HG03097 (cell line): ENCODE results near the gene SNRK.
"Not testable (repeated sequence)": the region's sequence is repeated elsewhere in the genome, so short reads cannot be mapped to it uniquely, and the experiment has no call there.

Source experiments
- ATAC-seq: cut with Tn5 transposase; IDR thresholded peaks from one replicate; pipeline ENCODE4 v1.9.1; 2021; ENCODE audit not compliant: unreplicated experiment, low FRiP score

SNRK gene

DNA sequence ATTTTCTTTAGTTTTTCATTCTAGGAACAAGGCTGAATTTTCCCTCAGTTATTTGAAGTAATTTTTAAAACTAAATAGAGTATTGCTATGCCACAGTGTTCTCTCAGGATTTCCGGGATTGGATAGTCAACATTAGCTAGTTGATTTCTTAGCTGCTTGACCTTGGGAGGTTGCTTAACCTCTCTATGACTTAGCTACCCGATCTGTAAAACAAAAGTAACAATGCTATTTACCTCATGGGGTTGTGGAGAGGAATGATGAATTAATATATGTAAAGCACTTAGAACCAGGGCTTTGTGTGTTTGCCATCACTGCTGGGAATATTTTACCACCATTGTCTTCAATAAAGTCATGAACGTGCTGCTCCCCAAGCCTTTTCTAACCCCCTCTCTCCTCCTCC, 57.5 kb downstream of the SNRK start:
- no peak for ATAC-seq

DNA sequence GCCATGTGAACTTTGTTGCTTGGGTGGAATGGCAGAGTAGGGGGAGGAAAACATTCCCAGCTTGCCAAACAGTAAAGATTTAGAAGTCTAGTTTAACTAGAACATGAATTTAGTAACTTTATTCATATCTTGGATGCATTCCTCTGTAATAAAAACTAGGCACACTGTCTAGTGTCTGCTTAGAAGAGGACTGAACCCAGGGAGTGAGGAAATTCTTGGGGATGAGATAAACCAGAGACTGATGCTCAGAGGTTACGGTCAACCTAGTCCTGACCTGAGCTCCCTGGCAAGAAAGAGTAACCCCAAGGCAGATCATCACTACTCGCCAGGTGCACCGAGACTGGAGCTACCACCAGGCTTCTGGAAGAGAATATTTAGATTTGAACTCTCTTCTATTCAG, 58.2 kb downstream of the SNRK start:
- no peak for ATAC-seq

DNA sequence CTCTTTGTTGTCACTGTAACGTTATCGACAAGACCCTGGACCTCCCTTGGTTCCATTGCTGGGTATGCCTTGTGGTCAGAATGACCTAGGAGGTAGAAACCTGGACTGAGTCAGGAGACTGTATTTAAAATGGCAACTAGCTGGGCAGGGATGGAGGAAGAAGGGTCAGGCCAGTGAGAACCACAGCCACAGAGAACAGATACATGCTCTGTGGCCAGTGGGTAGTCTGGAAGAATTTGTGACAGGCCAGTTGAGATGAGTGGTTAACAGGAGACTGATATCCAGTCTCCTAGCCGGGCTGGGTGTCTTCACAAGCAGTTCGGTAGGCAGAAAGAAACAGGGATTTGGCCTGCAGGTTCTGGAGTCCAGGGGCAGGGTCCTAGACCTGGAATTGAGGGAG, 58.9 kb downstream of the SNRK start:
- ATAC-seq, result no peak

DNA sequence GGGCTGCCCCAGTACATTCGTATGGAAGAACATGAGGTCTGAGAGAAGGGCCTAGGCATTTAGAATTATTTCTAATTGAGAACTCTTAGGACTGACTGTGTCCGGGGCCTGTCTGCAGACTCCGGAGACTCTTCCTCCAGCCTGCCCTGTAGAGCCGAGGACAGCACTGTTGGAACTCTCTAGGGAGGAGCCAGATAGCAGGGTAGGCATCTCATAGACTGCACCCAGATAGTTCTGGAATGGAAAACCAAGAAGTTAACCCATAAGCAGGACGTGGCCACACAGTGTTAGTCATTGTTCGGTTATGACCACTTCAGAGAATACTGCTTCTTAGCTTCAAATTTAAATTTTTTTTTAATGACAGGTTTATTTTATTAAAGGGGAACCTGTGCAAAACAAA, 59.5 kb downstream of the SNRK start:
- no peak for ATAC-seq

DNA sequence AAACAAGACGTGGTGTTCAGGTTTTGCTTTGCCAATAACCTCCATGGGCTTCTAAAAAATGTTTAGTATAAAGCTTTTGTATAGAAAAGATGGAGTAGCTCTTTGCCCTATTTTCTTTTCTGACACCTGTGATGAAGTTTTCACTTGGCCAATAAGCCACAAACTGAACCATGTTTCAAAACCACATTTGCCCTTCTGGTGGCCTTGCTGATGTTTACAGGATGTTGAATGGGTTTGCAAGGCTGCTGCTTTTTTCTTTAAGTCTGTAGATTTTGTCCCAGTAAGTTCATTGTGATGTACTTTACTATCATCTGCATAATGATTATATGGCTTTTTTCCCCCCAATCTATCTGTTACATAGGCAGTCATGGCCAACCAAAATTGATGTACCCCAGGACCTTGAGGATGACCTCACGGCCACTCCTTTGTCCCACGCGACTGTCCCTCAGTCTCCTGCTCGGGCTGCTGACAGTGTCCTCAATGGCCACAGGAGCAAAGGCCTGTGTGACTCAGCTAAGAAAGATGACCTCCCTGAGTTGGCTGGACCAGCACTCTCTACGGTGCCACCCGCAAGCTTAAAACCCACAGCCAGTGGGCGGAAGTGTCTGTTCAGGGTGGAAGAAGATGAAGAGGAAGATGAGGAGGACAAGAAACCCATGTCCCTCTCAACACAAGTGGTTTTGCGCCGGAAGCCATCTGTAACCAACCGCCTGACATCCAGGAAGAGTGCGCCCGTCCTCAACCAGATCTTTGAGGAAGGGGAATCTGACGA, 60.8 kb downstream of the SNRK start:
- no peak for ATAC-seq

DNA sequence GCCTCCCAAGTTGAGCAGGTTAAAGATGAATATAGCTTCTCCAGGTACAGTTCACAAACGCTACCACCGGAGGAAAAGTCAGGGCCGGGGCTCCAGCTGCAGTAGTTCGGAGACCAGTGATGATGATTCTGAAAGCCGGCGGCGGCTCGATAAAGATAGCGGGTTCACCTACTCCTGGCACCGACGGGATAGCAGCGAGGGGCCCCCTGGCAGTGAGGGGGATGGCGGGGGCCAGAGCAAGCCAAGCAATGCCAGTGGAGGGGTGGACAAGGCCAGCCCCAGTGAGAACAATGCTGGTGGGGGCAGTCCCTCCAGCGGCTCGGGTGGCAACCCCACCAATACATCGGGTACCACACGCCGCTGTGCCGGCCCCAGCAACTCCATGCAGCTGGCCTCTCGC, 61.4 kb downstream of the SNRK start:
- no peak for ATAC-seq

DNA sequence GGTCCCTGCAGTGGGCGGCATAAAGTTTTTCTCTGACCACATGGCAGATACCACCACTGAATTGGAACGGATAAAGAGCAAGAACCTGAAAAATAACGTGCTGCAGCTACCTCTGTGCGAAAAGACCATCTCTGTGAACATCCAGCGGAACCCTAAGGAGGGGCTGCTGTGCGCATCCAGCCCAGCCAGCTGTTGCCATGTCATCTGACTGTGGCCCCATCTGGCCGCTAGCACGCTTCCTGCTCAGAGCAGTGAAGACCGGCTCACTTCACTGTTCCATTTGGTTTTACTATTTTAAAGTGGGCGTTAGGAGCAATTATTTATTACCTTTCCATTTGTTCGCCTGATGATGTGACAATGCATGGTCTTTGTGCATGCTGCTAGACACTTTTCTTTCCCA, 62.0 kb downstream of the SNRK start:
- no peak for ATAC-seq

DNA sequence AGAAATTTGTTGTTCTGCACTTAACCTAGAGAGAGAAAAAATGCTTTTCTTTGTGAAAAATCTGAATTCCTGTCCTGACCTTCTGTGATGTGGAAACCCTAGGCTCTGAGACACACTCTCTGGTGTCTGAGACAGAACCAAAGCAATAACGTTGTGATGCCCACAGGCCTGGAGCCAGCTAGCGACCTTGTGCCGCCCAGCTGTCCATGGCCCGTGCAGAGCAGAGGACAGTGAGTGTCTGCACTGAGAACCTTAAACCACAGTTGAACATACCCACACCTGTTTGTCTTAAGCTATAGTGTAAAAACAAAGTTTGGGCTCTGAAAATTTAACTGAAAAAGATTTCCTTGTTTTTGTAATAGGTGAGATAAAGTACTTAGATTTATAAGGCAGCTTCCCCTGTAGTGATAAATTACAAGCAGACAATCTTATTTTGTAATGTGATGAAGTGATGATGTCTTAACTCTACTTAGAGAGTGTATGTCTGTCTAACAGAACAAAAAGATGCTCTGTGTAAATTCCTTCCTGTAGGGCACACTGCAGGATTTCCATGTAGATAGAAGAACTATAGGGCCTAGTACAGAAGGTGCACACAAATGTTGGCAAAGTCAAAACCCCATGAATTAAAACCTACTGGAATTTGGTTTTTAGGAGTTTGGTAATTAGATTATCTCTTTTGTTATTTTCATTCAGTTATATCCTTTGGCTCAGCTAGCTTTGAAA, 62.7 kb downstream of the SNRK start:
- no peak for ATAC-seq

DNA sequence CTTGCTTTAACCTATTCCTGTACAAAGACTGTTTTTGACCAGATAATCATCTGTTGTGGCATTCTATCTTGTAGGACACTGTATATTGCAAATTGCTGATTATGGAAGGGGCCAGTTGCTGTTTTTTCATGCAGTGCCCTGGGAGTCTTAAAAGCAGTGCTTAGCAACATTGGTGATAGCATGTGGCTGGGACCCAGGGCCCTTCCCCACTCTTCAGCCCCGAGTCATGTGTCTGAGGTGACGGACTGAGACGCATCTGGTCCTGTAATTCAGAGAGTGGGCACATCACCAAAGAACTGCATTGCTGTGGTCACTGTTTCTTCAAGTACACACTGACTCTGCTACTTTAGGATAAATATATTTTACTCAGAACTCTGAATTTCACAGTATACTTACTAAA, 63.4 kb downstream of the SNRK start:
- ATAC-seq, result no peak

DNA sequence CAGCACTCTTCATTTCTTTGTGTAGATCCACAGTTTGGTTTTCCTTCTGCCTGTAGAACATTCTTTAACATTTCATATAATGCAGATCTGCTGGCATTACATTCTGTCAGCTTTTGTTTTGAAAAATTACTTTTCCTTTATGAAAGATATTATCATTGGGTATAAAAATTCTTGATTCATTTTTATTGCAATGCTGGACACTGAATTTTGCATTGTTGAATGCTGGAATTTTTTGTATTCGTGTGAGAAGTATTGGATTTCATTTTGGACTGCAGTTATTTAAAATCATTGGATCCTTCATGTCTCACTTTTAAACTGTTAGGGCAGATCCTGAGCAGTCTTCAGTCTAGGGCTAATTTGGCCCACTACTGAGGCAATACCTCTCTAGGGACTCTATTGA, 67.1 kb downstream of the SNRK start:
- no peak for ATAC-seq

DNA sequence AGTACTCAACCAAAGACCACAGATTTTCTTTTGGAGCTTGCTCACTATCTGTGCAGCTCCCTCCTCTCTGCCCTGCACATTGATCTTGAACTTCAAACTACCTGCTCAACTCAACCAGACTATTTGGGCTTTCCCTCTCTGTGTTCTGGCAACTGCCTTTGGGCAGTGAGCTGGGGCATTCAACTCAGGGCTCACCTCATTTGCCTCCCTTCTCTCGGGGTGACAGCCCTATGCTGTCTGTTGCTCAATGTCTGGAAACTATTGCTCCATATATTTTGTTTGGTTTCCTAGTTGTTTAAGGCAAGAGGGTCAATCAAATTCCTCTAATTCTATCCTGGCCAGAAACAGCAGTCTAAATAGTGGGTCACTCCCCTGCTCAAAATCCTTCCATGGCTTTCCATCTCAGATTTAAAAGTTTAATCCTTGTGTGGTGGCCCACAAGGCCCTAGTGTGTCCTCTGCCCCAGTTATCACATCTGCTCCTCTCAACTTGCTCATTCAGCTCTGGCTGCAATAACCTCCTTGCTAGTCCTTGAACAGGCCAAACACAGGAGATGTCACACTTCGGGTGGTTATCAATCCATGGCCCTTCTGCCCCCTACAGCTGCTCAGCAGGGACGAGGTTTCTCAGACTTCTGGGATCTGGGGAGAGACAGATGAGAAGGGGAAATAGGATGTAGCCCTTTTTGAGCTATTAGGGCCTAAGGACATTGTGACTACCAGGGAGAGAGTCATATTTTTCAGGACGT, 67.8 kb downstream of the SNRK start:
- no peak for ATAC-seq

DNA sequence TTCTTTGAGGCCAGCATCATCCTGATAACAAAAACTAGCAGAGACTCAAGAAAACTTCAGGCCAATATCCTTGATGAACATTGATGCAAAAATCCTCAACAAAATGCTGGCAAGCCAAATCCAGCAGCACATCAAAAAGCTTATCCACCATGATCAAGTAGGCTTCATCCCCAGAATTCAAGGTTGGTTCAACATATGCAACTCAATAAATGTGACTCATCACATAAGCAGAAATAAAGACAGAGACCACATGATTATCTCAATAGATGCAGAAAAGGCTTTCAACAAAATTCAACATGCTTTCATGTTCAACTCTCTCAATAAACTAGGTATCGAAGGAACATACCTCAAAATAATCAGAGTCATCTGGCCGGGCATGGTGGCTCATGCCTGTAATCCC, 69.7 kb downstream of the SNRK start:
- ATAC-seq, result not testable (repeated sequence)

DNA sequence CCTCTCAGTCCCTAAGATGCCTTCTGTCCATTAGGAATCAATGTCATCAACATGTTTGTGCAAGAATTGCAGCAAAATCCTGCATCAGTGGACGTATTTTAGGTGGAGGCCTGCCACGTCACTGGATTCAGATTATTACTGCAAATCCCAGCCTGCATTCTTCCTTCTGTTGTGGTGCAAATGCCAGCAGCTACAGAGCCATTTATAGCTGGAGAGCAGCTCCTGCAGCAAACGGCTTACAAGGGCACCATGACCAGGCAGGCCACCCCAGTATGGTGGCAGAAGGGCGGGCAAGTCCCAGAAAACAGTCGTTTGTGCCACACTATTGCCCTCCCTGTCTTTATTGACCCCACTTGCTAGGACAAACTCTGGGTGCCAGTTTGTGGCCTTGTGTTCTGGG, 74.7 kb downstream of the SNRK start:
- no peak for ATAC-seq

DNA sequence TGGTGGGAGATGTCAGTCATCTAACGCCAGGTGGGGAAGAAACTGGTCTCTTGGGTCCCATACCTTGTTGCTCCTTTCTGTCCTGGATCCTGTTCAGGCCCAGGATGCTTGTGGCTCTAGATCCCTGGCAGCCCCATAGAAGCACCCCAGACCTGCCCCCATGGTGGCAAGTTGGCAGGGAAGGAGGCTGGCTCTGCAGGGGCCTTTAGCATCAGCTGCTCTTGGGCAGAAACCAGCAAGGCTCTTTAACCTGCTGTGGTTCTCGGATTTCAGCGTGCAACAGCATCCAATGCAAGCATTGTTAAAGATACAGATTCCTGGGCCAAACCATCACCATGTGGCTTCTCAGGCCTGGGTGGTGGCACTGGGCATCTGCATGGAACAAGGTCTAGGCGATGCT, 75.8 kb downstream of the SNRK start:
- no peak for ATAC-seq

DNA sequence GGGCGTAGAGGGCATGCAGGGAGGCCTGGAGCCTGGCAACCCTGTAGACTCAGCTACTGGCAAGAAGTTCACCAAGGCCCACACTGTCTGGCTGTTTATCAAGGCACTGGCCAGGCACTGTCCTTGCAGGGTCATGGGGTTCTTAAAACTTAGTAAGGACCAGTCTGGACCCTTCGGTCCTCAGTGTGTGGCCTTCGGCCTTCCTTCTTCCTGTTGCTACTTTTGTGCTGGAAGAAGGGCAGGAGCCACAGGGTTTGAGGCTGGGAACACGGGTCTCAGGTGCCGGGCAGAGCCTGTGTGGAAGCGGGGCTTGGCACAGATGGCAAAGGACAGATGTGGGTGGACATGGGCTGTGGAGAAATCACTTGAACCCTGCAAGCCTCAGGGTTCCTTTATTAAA, 76.6 kb downstream of the SNRK start:
- no peak for ATAC-seq

DNA sequence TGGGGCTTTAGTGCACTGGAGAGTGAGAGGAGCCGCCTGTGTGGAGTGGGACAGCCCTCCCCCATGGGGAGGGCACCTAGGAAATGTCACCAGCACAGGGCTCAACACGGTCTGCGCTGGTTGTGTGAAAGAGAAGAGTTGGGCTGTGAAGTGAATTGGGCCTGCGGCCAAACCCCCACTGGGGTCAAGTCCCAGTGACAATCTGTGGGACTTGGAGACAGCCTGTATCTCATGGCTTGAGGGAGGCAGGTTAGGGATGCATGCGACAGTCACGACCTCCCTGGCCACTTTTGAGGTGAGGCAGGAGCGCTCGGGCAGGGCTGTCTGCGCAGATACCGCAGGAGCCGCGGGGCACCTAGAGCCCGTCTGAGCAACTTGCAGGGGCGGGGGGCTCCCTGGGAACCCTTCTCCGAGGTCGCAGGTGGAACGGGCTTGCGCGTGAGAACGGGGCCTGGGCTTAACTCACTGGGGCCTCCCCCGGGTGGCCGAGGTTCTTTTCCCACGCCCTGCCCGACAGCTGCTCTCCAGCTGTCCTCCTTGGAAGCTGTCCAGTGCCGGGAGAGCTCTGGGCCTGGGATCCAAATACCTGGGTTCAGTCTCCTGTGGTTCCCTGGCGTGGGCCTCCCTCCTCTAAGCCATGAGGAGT, 77.4 kb downstream of the SNRK start:
- ATAC-seq, result no peak

DNA sequence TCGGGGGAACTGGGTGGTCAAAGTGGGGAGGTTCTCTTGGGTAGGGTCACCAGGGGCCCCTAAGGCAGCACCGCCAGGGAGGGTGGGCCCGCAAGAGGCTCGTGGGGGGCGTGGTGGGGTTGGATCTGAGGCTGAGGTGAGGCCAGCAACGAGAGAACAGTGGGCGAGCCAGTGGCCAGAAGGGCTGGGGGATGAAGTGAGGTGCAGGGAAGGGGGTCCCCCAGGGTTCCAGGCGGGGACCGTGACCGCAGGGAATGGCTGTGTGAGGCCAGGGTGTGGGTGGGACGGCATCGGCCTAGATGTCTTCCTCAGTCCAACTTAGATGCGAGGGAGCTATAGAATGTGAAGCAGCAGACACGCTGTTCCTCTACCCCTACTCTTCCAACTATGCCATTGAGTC, 78.2 kb downstream of the SNRK start:
- ATAC-seq, result no peak

DNA sequence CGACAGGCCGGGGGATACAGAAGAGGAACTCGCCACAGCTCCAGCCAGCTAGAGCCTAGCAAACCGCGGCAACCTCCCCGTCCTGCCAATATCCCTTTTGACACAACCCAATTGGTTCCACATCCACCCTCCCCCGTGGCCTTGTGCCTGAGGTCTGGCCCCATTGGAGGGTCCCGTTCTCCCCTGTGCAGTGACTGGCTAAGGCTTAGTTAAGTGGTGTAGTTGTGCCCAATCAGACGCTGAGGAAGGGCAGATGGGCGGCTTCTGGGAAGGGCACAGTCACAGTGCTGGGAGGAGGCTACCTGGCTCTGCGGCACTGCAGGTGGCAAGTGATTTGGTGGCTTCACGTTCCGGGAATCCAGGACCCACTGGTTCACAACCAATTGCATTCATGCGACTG, 78.6 kb downstream of the SNRK start:
- no peak for ATAC-seq

DNA sequence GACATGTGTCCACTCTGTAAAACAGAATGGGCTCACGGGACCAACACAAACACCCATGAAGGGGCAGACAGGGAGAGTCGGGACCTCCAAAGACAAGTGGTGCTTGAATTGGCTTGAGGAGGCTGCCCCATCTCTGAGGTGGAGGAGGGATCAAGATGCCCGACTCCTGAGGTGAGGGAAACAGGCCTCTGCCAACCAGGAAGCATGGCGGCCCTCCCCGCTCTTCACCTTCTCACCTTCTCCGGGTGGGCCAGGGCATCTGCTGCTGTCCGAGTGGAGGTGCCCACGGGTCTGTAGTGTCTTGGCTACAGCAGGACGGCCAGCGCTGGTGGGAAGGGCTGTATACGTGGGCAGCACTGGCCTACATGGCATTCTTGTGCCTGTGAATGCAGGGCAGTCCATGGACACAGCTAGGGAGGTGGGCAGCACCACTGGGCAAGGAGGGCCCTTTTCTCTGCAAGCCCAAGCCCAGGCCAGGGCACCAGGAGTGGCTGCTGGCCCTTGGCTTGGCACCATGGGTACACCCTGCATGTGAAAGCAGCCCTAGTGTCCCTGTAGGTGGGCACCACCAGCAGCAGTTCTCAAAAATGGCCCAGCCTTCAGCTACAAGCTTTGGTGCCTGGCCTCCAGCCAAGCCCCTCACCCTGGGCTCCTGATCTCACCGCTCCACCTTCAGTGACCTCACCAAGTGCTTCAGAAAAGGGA, 79.4 kb downstream of the SNRK start:
- no peak for ATAC-seq

DNA sequence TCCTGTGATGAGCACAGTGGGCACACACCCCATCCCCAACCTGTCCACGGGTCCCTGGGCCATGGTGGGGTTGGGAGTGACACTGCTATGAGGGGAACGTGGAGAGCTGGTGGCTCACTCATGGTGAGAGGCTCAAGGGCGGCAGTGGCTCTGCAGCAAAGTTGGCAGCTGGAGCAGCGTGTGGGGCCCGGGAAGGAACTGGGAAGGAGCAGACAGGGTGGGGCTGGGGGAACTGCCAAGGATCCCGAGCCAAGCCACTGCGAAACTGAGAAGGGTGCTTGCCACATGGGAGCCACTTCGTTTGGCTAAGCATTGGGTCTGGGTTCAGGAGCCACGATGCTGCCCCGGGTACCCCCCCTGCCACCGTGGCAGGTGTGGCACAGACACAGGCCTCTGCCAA, 80.1 kb downstream of the SNRK start:
- ATAC-seq, result no peak

DNA sequence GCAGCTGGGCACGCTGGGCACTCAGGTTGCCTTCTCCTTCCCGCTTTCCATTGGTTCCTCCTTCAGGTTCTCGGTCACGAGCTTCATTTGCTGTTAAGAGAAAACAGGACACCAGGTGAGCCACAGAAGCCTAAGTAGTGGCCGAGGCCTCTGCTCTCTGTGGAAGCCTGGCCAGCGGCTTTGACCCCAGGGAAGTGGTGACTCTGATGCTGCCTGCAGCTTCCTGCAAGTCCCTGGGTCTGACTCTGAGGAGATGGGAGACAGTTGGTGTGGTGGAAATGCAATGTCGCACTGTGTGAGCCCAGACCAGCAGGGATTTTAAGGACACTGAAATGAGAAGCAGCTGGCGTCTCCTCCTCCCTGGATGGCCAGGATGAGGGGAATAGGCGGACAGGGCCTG, 80.5 kb downstream of the SNRK start:
- no peak for ATAC-seq
